Measurements from ENCODE around the gene LRP1-AS. TPM values are rescaled to one million over a fixed set of nuclear protein-coding genes. Genes with fewer than 3 reads are reported as not detected.

The LRP1-AS gene
- total RNA-seq, 1 experiment from 2014 or later, result not detected

DNA sequence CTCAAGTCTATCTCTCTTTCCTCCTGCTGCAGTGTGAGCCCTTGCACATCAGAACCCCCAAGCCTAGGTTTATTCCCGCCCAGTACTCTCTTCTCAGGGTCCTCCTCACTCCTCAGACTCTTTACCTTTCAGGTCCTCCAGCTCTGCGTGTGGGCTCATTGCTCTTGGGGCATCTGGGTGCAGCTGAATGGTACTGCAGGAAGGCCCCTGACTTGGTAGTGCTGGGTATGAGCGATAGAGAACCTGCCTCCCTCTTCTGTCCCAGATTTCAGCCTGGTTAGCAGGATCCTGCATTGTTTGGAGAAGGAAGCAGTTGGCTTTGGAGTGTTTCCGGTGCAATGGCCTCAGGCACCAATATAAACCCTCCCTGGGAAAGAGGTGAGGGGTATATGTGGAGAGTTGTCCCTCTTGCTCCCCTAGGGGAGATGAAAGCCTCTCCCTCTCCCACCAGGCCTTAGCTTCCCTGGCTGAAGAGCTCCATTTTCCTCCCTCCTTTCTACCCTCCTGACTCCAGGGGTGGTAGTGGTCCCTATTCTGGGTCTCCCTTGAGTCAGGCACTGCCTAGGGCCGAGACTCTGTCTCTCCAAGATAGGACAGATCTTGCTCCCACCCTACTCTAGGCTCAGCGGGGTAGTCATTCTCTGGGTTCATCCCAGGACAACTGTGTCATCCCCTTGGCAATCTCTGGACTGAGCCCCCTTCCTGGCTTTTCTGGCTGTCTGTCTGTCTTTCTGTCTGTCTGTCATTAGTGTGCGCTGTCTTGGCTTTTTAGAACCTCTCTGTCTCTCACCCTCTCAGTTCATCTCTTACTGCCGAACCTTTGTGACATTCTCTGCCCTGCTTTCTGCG, 15.3 kb downstream of the LRP1-AS start (continued):
- TF ChIP-seq ZNF416 (CRISPR knock-in tag; IDR thresholded peaks at IDR 0.05) (no peak), HMGA2 (CRISPR knock-in tag; IDR thresholded peaks at IDR 0.05) (no peak)
- TF ChIP-seq, protein P1, sequence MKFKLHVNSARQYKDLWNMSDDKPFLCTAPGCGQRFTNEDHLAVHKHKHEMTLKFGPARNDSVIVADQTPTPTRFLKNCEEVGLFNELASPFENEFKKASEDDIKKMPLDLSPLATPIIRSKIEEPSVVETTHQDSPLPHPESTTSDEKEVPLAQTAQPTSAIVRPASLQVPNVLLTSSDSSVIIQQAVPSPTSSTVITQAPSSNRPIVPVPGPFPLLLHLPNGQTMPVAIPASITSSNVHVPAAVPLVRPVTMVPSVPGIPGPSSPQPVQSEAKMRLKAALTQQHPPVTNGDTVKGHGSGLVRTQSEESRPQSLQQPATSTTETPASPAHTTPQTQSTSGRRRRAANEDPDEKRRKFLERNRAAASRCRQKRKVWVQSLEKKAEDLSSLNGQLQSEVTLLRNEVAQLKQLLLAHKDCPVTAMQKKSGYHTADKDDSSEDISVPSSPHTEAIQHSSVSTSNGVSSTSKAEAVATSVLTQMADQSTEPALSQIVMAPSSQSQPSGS (CRISPR knock-in tag; IDR thresholded peaks at IDR 0.05; ENCODE audit: borderline replicate concordance, low read depth), result no peak

GRCh38 chr12:57130941-57131340, 16.5 kb downstream of the LRP1-AS start:
- H3K36me3 Mint-ChIP-seq, result no peaks in the 10 kb centered on the region
- POLR2A ChIA-PET, result no interaction called here
- peaks cover 74% of the 10 kb centered on the region for H3K4me1 Mint-ChIP-seq
- H3K9me3 Mint-ChIP-seq, result no peaks in the 10 kb centered on the region
- TF ChIP-seq NR2C2 (CRISPR knock-in tag; IDR thresholded peaks at IDR 0.05) (no peak), GABPB1 (CRISPR knock-in tag; IDR thresholded peaks at IDR 0.05) (peak; percentile 47; the same call in 1 of the 2 replicates)
- H3K4me3 Mint-ChIP-seq, result peak overlapping the region; percentile 85
- CTCF ChIA-PET, result interaction anchor here (1.1 to 5.9 kb wide), 4 partner anchors 19 to 94 kb away, joined by 4 to 112 read pairs (median 6); no protein-coding TSS in a partner anchor
- DNase-seq (ENCODE audit: low spot score) (no peak), ATAC-seq (no peak)
- H3K27ac Mint-ChIP-seq, result no peak overlapping the region
- no peaks in the 10 kb centered on the region for H3K27me3 Mint-ChIP-seq (ENCODE audit: low read depth)

DNA sequence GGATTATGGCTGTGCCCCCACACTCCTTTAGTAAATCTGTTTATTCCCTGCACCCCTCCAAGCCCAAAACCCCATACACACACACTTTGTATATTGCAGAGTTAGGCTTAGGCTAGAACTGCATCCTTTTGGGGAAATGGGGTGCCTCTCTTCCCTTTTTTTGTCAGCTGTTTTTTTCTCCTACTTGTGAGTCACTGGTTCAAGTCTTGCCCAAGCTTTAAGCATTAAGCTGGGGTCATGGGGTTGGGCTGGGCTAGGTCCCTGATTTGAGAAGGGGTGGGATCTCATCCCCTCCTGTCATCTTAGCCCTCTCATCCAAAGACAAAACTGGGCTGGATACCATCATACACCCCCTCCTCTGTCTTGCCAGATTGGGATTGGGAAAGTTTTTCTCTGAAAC, 17.5 kb downstream of the LRP1-AS start:
- DNase-seq (ENCODE audit: low spot score) (no peak), ATAC-seq (no peak)
- ChIA-PET CTCF (interaction anchor here (0.8 to 5.9 kb wide), 9 partner anchors 18 to 493 kb away, joined by 3 to 112 read pairs (median 14); partner anchors contain the start of gene STAT6), POLR2A (interaction anchor here (0.6 to 3.5 kb wide), 3 partner anchors 18 to 100 kb away, joined by 3 to 15 read pairs (median 11); partner anchors contain the start of genes SHMT2 and STAT6)
- Mint-ChIP-seq H3K36me3 (no peaks in the 10 kb centered on the region), H3K27ac (peak overlapping the region; percentile 60), H3K9me3 (no peaks in the 10 kb centered on the region), H3K4me3 (peak overlapping the region; percentile 85), H3K4me1 (peaks cover 64% of the 10 kb centered on the region), H3K27me3 (ENCODE audit: low read depth) (no peaks in the 10 kb centered on the region)
- TF ChIP-seq FOXP1 (CRISPR knock-in tag; IDR thresholded peaks at IDR 0.05; ENCODE audit: borderline replicate concordance) (no peak), TCF7 (CRISPR knock-in tag; IDR thresholded peaks at IDR 0.05; ENCODE audit: low read depth) (no peak), OVOL2 (CRISPR knock-in tag; IDR thresholded peaks at IDR 0.05; ENCODE audit: borderline replicate concordance) (no peak), FOXK1 (CRISPR knock-in tag; IDR thresholded peaks at IDR 0.05) (no peak), ZNF425 (CRISPR knock-in tag; conservative IDR thresholded peaks at IDR 0.05) (no peak), MYBL2 (CRISPR knock-in tag; IDR thresholded peaks at IDR 0.05) (no peak), NFE2L1 (CRISPR knock-in tag; IDR thresholded peaks at IDR 0.05) (no peak), ZNF219 (CRISPR knock-in tag; IDR thresholded peaks at IDR 0.05; ENCODE audit: borderline replicate concordance) (no peak)
- TF ChIP-seq, protein P2, sequence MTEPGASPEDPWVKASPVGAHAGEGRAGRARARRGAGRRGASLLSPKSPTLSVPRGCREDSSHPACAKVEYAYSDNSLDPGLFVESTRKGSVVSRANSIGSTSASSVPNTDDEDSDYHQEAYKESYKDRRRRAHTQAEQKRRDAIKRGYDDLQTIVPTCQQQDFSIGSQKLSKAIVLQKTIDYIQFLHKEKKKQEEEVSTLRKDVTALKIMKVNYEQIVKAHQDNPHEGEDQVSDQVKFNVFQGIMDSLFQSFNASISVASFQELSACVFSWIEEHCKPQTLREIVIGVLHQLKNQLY (CRISPR knock-in tag; IDR thresholded peaks at IDR 0.05), result no peak
- TF ChIP-seq, protein P1 (CRISPR knock-in tag; IDR thresholded peaks at IDR 0.05; ENCODE audit: borderline replicate concordance, low read depth), result no peak

Data from WTC11 (cell line).